Body of pancreas (tissue), 4 donors: ENCODE data around the gene TSEN2.

Experiments
- POLR2A ChIP-seq, 3 donors: fragments of 450-650 bp; IDR thresholded peaks; one replicate each; pipeline ENCODE4 v1.6.1; 2016; ENCODE audit warnings: antibody characterized with exemption in 3 of 3, mild to moderate bottlenecking in 2 of 3
- TF ChIP-seq, protein P1 (sequence below), 7 experiments: fragments of 450-650 bp in 4 of 7; fragments of 200-600 bp in 3 of 7; sonication (generic) in 3 of 7; IDR thresholded peaks; one replicate each; pipeline ENCODE4 v1.5.1; 2016 to 2019; ENCODE audit warnings: antibody characterized with exemption in 7 of 7

DNA sequence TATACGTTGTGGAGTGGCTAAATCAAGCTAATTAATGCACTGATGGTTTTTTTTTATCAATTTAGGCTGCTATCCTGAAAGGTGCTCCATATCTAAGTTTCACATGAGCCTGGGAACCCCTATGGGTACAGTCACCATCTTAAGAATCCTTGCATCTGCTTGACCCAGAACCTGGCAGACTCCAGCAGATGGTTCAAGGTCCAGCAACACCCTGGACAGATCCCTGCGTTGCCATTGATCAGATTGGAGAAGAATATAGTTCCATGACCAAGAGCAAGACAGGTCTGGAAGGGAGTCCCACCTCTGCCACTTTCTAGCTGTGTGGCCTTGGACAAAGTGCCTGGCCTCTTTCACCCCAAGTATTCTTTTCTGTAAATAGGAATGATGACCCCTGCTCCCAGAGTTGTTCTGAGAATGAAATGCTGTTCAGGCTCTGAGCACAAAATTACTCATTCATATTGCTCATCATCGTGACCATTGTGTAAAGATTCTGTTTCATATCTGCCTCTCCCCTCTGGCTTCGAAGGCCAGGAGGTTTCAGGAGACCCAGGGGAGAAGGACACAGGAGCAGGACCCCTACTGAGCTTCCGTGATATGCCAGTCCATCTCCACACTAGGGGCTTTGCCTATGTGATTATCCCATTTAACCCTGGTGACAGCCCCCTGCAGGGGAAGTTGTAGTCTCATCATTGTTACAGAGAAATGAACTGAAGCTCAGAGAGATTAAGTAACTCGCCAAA is 30.0 kb upstream of the TSEN2 start:
- TF ChIP-seq, protein P1, sequence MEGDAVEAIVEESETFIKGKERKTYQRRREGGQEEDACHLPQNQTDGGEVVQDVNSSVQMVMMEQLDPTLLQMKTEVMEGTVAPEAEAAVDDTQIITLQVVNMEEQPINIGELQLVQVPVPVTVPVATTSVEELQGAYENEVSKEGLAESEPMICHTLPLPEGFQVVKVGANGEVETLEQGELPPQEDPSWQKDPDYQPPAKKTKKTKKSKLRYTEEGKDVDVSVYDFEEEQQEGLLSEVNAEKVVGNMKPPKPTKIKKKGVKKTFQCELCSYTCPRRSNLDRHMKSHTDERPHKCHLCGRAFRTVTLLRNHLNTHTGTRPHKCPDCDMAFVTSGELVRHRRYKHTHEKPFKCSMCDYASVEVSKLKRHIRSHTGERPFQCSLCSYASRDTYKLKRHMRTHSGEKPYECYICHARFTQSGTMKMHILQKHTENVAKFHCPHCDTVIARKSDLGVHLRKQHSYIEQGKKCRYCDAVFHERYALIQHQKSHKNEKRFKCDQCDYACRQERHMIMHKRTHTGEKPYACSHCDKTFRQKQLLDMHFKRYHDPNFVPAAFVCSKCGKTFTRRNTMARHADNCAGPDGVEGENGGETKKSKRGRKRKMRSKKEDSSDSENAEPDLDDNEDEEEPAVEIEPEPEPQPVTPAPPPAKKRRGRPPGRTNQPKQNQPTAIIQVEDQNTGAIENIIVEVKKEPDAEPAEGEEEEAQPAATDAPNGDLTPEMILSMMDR (IDR thresholded peaks at IDR 0.05), result no peak
- no peak for TF ChIP-seq POLR2A (IDR thresholded peaks at IDR 0.05)
